Activated T-cell treated with anti-CD3 and anti-CD28 coated beads, Interleukin-2, amount 50 U/mL, for 72 hours (primary cell): ENCODE data around the gene MAP4K3. TPM values are rescaled to one million over a fixed set of nuclear protein-coding genes. Genes with fewer than 3 reads are reported as not detected.

Experiments used
- ATAC-seq, 2 donors: fragments of 150-1000 bp; cut with Tn5 transposase; replicated peaks in 1 of 2; 2 replicates each; pipeline ENCODE4 v1.10.0; 2021; ENCODE audit warnings: moderate library complexity in 2 of 2, mild to moderate bottlenecking in 1 of 2
- DNase-seq, 2 donors: peaks; one replicate each; pipeline ENCODE4 v3.0.0; 2021 to 2022; ENCODE audit warnings: mixed read lengths in 1 of 2
- H3K27ac Mint-ChIP-seq: one replicate; pipeline ENCODE4 v1.8.0; 2022; ENCODE audit warnings: mild to moderate bottlenecking, moderate library complexity, mixed read lengths
- H3K27me3 Mint-ChIP-seq: one replicate; pipeline ENCODE4 v1.8.0; 2022; ENCODE audit warnings: low read depth, mixed read lengths
- H3K36me3 Mint-ChIP-seq, 2 donors: one replicate each; pipeline ENCODE4 v1.8.0; 2022; ENCODE audit warnings: mixed read lengths in 2 of 2, mild to moderate bottlenecking in 1 of 2; ENCODE audit not compliant: insufficient read depth in 2 of 2
- H3K4me1 Mint-ChIP-seq: one replicate; pipeline ENCODE4 v1.8.0; 2022; ENCODE audit warnings: low read depth, mixed read lengths
- H3K4me3 Mint-ChIP-seq, 2 donors: one replicate each; pipeline ENCODE4 v1.8.0; 2022; ENCODE audit warnings: mild to moderate bottlenecking in 2 of 2, mixed read lengths in 2 of 2, moderate library complexity in 2 of 2
- H3K9me3 Mint-ChIP-seq, 2 donors: one replicate each; pipeline ENCODE4 v1.8.0; 2022; ENCODE audit warnings: mixed read lengths in 2 of 2
- total RNA-seq, 2 donors: library from RNA; stranded (reverse); gene quantifications; one replicate each; pipeline ENCODE4 v1.2.3, GENCODE V29; 2022

The MAP4K3 gene
- total RNA-seq, 2 donors from 2014 or later: 14.6 to 17.1 TPM

DNA sequence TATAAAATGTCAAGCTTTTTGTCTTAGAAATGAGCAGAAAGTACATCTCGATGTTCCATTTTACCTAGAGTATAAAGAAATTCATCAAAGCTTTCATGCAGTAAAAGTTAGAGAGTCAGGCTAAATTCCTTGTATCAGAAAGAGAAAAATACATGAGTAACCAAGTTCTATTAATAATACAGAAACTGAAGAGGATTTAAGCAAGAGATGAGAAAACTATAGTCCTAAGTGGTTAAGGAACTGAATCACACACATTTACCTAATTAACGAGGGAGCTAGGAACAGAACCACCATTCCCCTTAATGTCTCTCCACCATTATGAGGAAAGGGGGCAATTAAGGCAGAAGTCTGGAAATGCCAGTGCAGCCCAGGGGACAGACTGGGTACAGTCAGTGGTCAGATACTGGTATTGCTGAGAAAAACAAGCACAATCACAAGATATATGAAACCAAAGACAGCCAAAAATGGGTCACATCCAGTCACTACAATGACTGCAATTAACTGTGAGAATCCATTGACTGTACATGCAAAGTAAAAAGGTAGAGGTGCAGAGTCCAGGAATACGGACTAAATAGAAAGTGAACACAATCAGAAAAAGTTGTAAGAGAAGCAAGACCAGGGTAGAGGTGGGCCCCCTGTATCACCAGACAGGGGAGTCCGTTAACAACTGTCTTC, 23.9 kb downstream of the MAP4K3 start:
- Mint-ChIP-seq H3K27me3 (no peaks in the 10 kb centered on the region), H3K4me1 (peaks cover 64% of the 10 kb centered on the region), H3K36me3 (no peaks in the 10 kb centered on the region), H3K9me3 (no peaks in the 10 kb centered on the region), H3K27ac (no peak overlapping the region), H3K4me3 (peak overlapping the region in 1 of 2 donors; percentile 8)
- DNase-seq: no peak
- peak; percentile 30 to 36 for ATAC-seq

DNA sequence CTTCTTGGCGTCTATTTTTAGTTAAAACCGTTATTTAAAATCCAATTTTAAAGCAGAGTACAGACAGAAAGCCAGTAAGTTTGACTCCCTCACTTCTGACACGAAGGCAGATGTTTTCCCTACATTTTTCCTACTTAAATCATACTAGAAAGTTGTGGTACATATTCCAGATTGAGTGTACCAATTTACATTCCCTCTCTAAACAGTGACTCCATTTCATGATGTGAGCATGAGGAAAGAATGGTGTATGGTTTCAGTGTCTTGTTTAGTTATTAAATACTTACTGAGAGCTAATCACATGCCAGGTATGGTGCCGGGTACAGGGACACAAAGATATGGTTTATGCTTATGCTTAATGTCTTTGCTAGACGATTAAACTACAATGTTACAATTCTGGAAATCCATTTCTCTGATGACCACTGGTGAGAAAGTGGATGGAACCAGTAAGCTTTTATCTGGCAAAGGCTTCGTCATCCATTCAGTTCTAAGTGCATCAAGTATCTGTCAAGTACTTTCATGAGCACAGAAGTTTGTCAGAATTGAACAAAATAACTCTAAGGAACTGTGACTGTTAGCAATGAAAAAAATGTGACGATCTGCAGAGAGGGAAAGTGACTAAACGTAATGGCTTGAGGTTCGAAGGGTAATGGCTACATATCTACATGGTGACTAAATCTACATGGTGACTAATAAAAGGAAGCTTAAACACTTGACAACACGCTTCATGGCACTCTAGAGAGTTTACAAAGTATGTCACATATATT, 25.7 kb downstream of the MAP4K3 start:
- H3K36me3 Mint-ChIP-seq: no peaks in the 10 kb centered on the region
- ATAC-seq (peak; percentile 86 to 88), DNase-seq (no peak)
- H3K27me3 Mint-ChIP-seq: no peaks in the 10 kb centered on the region
- H3K4me1 Mint-ChIP-seq: peaks cover 78% of the 10 kb centered on the region
- H3K27ac Mint-ChIP-seq: no peak overlapping the region
- H3K4me3 Mint-ChIP-seq: peak overlapping the region in 1 of 2 donors; percentile 51
- H3K9me3 Mint-ChIP-seq: no peaks in the 10 kb centered on the region

DNA sequence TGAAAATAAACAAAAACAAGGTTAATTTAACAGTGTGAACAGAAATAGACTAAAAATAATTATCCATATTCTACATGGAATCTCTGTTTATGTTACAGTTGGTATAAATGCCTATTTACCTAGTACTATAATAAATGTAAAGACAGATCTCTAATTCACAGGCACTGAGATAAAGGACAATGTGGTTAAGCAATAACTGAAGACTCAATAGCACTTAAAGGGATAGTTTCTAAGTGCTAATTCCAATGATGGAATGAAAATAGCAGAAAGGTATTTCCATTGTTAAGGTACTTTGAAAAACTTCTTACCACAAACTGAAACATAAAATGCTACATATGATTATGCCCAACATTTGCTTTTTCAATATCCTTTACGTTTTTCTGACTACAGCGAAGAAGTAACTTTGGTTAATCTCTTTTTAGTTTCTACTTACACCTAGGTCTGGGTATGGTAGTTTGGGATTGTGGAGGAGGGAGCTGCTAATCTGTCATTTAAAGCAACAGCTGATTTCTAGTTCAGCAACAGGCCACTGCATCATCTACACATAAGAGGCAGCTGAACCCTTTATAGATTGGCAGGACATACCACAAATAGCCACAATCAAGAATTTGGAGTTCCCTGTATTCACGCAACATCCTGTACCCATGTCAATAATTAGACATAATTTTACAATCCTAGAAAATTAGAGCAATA, 27.2 kb downstream of the MAP4K3 start:
- Mint-ChIP-seq H3K4me1 (peaks cover 93% of the 10 kb centered on the region), H3K27ac (no peak overlapping the region), H3K36me3 (no peaks in the 10 kb centered on the region), H3K4me3 (no peak overlapping the region), H3K27me3 (no peaks in the 10 kb centered on the region), H3K9me3 (no peaks in the 10 kb centered on the region)
- ATAC-seq (no peak), DNase-seq (no peak)

DNA sequence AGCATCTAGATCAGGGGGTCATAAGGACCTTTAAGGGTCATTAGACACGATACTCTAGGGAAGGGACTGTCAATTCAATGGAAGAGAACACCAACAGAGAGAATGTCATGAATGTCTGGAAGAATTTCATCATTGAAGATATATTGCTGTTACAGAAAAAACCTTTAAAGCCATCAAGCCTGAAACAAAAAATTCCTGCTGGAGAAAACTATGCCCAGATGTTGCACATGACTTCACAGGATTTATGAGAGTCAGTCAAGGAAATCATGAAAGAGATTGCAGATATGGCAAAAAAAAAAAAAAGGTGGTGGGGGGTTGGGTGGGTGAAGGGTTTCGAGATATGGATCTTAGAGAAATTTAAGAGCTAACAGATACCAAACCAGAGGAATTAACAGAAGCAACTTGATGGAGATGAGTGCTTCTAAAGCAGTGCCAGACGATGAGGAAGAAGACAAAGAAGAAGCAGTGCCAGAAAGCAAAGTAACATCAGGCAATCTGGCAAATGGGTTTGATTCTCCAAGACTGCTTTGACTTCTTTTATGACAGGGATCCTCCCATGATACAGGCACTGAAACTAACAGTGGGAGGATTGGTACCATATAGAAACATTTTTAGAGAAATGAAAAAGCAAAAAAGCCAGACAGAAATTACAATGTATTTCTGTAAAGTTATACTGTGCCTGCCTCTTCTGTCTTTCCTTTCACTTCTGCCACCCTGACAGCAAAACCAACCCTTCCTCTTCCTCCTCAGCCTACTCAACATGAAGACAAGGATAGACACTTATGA, 28.5 kb downstream of the MAP4K3 start:
- H3K4me3 Mint-ChIP-seq: peak overlapping the region; percentile 38 to 61
- H3K4me1 Mint-ChIP-seq: peaks cover 91% of the 10 kb centered on the region
- DNase-seq: no peak
- H3K36me3 Mint-ChIP-seq: no peaks in the 10 kb centered on the region
- peak overlapping the region; percentile 40 for H3K27ac Mint-ChIP-seq
- peak; percentile 42 to 47 for ATAC-seq
- no peaks in the 10 kb centered on the region for H3K9me3 Mint-ChIP-seq
- no peaks in the 10 kb centered on the region for H3K27me3 Mint-ChIP-seq

DNA sequence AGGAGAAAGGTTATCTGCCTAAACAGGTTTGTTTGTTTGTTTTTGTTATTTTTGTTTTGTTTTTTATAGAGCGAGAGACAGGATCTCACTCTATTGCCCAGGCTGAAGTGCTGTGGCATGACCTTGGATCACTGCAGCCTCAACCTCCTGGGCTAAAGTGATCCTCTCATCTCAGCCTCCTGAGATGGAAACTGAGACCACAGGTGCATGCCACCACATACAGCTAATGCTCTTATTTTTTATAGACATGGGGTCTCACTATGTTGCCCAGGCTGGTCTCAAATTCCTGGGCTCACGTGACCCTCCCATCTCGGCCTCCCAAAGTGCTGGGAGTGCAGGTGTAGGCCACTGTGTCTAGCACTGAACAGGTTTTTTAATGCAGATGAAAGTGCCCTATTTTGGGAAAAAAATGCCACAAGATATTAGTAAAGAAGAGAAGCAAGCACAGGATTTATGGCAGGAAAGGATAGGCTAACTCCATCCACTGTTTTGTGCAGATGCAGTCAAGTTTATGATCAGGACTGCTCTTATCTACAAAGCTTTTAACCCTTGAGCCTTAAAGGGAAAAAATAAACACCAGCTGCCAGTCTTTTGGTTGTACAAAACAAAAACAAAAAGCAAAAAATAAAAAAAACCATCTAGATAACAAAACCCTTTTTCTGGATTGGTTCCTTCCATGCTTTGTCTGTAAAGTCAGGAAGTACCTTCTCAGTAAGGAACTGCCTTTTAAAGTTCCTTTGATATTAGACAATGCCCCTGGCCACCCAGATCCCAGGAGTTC, 29.4 kb downstream of the MAP4K3 start:
- peaks cover 91% of the 10 kb centered on the region for H3K4me1 Mint-ChIP-seq
- H3K9me3 Mint-ChIP-seq: no peaks in the 10 kb centered on the region
- no peak for DNase-seq
- H3K36me3 Mint-ChIP-seq: no peaks in the 10 kb centered on the region
- peak overlapping the region in 1 of 2 donors; percentile 61 for H3K4me3 Mint-ChIP-seq
- H3K27ac Mint-ChIP-seq: no peak overlapping the region
- ATAC-seq: no peak
- H3K27me3 Mint-ChIP-seq: no peaks in the 10 kb centered on the region

DNA sequence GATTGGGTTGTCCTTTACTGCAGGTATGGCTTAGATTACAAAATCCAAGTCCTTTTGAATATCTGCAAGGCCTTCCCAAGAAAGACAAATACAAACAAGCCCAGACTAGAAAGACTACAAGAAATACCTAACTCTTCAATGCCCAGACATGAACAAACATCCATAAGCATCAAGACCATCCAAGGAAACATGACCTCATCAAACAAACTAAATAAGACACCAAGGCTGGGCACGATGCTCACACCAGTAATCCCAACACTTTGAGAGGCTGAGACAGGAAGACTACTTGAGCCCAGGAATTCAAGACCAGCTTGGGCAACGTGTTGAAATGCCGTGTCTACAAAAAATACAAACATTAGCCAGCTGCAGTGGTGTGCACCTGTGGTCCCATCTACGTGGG, 31.7 kb downstream of the MAP4K3 start:
- no peak for DNase-seq
- Mint-ChIP-seq H3K27me3 (no peaks in the 10 kb centered on the region), H3K4me3 (no peak overlapping the region), H3K9me3 (no peaks in the 10 kb centered on the region), H3K27ac (no peak overlapping the region), H3K4me1 (peaks cover 93% of the 10 kb centered on the region), H3K36me3 (no peaks in the 10 kb centered on the region)
- ATAC-seq: no peak

DNA sequence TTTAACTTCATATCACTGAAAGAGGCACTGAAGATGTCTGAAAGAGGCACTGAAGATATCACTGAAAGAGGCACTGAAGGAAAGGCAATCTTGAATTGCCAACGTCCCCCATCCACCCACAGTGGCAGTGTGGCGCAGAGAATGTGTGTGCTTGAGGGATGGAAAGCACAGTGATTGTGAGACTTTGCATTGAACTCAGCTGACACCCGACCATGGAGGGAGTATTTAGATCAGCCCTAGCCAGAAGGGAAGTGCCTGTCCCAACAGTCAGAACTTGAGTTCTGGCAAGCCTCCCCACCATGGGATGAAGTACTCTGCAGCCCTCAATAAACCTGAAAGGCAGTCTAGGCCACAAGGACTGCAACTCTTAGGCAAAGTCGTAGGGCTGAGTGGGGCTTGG, 33.8 kb downstream of the MAP4K3 start:
- DNase-seq: no peak
- Mint-ChIP-seq H3K4me1 (peaks cover 82% of the 10 kb centered on the region), H3K9me3 (no peaks in the 10 kb centered on the region), H3K27ac (no peak overlapping the region), H3K36me3 (no peaks in the 10 kb centered on the region), H3K4me3 (no peak overlapping the region), H3K27me3 (no peaks in the 10 kb centered on the region)
- peak; percentile 46 to 64 for ATAC-seq

DNA sequence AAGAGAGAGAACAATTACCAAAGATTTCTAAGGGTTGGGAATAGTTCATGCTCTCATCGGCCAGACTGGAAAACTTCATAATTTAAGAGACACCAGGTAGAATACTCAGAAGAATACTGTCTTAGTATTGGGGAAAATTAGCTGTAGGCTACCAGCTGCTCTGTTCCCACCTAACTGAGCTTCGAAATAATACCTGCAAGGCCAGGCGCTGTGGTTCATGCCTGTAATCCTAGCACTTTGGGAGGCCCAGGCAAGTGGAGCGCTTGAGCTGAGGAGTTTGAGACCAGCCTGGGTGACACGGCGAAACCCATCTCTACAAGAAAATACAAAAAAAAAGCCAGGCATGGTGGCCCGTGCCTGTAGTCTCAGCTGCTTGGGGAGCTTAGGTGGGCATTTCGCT, 35.8 kb downstream of the MAP4K3 start:
- Mint-ChIP-seq H3K9me3 (no peaks in the 10 kb centered on the region), H3K4me3 (no peak overlapping the region), H3K27ac (no peak overlapping the region), H3K27me3 (no peaks in the 10 kb centered on the region), H3K36me3 (no peaks in the 10 kb centered on the region), H3K4me1 (peaks cover 63% of the 10 kb centered on the region)
- DNase-seq (no peak), ATAC-seq (no peak)

DNA sequence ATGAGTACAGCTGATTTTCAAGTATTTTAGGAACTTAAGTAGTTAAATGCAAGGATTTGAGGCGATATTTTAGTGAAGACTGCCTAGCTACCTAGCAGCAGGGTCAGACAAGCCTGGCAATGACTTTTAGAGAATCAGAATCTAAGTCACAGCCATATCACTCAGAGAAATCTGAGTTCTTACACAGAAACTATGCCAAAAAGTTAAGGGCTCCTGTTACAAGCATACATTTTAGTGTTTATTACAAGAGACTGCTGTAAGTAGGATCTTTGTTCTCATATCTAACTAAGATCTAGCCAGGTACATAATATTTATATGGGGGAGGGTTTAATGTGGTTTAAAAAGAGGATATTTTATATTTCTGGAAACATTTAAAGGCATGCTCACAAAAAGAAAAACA, 37.5 kb downstream of the MAP4K3 start:
- H3K27ac Mint-ChIP-seq: no peak overlapping the region
- no peaks in the 10 kb centered on the region for H3K9me3 Mint-ChIP-seq
- H3K4me3 Mint-ChIP-seq: no peak overlapping the region
- H3K36me3 Mint-ChIP-seq: no peaks in the 10 kb centered on the region
- no peak for DNase-seq
- H3K27me3 Mint-ChIP-seq: no peaks in the 10 kb centered on the region
- ATAC-seq: no peak
- peaks cover 48% of the 10 kb centered on the region for H3K4me1 Mint-ChIP-seq

DNA sequence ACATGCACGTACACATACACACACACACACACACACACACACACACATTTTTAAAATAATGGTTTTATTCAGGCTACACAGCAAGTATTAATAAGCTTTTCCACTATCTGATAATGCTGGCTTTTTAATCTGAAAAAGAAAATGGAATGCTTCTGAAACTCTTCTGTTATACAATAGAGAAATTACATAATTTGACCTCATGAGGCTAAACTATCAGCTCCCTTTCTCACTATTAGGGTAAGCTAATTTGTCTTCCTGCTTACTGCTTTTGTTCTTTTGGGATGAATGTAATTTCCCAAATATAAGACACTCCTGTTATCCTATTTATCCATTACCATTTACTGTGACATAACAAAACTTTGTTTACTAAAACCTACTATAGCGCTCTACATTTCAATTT, 41.8 kb downstream of the MAP4K3 start:
- Mint-ChIP-seq H3K4me3 (no peak overlapping the region), H3K27ac (no peak overlapping the region)

DNA sequence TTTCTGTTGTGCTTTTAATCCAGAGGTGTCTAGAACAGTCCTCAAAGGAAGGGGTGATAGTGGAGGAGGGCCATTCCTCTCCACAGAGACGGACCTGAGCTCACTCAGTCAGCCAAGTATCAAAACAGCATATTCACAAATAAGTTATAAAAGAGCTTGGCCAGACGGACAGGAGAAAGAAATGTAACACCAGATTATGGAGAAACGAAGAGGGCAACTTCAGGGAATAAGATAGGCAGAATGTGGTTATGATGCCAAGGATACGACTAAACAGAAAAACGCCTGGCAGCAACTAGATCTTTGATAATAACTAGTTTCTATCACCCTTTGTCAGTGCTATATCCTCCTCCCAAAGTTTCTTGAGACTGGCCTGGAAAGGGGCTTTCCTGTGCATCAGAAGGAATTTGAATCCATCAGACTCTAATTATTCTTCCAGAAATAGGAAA, 42.5 kb downstream of the MAP4K3 start:
- no peak overlapping the region for H3K27ac Mint-ChIP-seq
- ATAC-seq: no peak
- H3K36me3 Mint-ChIP-seq: peaks cover 2% of the 10 kb centered on the region in 2 donors
- no peaks in the 10 kb centered on the region for H3K27me3 Mint-ChIP-seq
- H3K4me3 Mint-ChIP-seq: no peak overlapping the region
- H3K9me3 Mint-ChIP-seq: no peaks in the 10 kb centered on the region
- peaks cover 15% of the 10 kb centered on the region for H3K4me1 Mint-ChIP-seq
- DNase-seq: no peak

More for the DNA sequence above, 41.8 kb downstream of the MAP4K3 start:
- H3K27me3 Mint-ChIP-seq: no peaks in the 10 kb centered on the region
- ATAC-seq (no peak), DNase-seq (no peak)
- peaks cover 15% of the 10 kb centered on the region for H3K4me1 Mint-ChIP-seq
- peaks cover 2% of the 10 kb centered on the region in 2 donors for H3K36me3 Mint-ChIP-seq
- no peaks in the 10 kb centered on the region for H3K9me3 Mint-ChIP-seq

DNA sequence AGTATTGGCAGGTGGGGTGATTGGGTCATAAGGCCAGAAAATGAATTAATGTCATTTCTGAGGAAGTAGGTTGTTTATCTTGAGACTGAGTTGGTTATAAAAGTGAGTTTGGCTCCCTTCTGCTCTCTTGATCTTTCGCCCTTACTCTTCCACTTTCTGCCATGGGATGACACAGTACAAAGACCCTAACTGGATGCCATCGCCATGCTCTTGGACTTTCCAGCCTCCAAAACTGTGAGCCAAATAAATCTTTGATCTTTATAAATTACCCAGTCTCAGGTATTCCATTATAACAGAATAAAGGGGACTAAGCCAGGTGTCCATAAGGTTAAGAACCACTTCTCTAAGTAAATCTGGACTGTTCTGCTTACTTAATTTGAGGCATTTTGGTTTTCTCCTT, 44.4 kb downstream of the MAP4K3 start:
- Mint-ChIP-seq H3K36me3 (peaks cover 2% of the 10 kb centered on the region in 2 donors), H3K4me3 (no peak overlapping the region), H3K27me3 (no peaks in the 10 kb centered on the region), H3K4me1 (peaks cover 22% of the 10 kb centered on the region), H3K27ac (peak overlapping the region; percentile 87), H3K9me3 (no peaks in the 10 kb centered on the region)
- DNase-seq (no peak), ATAC-seq (no peak)
